ENCODE results near the gene UBTD1. TPM values are rescaled to one million over a fixed set of nuclear protein-coding genes. Genes with fewer than 3 reads are reported as not detected.

UBTD1 gene, protein sequence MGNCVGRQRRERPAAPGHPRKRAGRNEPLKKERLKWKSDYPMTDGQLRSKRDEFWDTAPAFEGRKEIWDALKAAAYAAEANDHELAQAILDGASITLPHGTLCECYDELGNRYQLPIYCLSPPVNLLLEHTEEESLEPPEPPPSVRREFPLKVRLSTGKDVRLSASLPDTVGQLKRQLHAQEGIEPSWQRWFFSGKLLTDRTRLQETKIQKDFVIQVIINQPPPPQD
- 10 to 100 TPM in 1 of 4 donors, 1 to 10 TPM in 2, under 1 TPM in 1; 0.29 to 25.9 (median 6.7) TPM for total RNA-seq

GRCh38 chr10:97498841-97499560, at the start of gene UBTD1:
TSS of gene UBTD1 (plus strand) at chr10:97498924. CDS start at chr10:97499204, 280 bp downstream.
- H3K27ac ChIP-seq = peak within 1 kb of the TSS; percentile 81 to 94
- no peaks in the 10 kb centered on the region for H3K27me3 ChIP-seq
- intact Hi-C loops (cut with DNase I; ENCODE audit: low total_unique reads) = loop anchor here (10.0 kb wide), 1 partner anchor 46 kb away; no protein-coding TSS in a partner anchor
- TF ChIP-seq POLR2A (IDR thresholded peaks at IDR 0.05) = peak; percentile 33 to 39
- peak; percentile 5 to 26 (median 23) for TF ChIP-seq CTCF (IDR thresholded peaks at IDR 0.05)
- H3K4me3 ChIP-seq = peak within 1 kb of the TSS; percentile 81 to 99
- no peaks in the 10 kb centered on the region for H3K9me3 ChIP-seq
- peaks cover 7 to 12% of the 10 kb centered on the region in 2 donors for H3K4me1 ChIP-seq
- peak in 1 of 2 donors; percentile 63 for DNase-seq
- no peaks in the 10 kb centered on the region for H3K36me3 ChIP-seq

- no peaks in the 10 kb centered on the region for H3K4me1 ChIP-seq
- no peaks in the 10 kb centered on the region for H3K9me3 ChIP-seq
- H3K27ac ChIP-seq = no peak overlapping the region
- no peaks in the 10 kb centered on the region for H3K27me3 ChIP-seq
- TF ChIP-seq CTCF (IDR thresholded peaks at IDR 0.05) = no peak
- no peak for TF ChIP-seq POLR2A (IDR thresholded peaks at IDR 0.05)
- H3K36me3 ChIP-seq = no peaks in the 10 kb centered on the region
- no peak for DNase-seq
- intact Hi-C loops (cut with DNase I; ENCODE audit: low total_unique reads) = no loop called here
- H3K4me3 ChIP-seq = no peak overlapping the region
Observed at GRCh38 chr10:97450828-97451227, 47.9 kb upstream of the UBTD1 start.

DNA sequence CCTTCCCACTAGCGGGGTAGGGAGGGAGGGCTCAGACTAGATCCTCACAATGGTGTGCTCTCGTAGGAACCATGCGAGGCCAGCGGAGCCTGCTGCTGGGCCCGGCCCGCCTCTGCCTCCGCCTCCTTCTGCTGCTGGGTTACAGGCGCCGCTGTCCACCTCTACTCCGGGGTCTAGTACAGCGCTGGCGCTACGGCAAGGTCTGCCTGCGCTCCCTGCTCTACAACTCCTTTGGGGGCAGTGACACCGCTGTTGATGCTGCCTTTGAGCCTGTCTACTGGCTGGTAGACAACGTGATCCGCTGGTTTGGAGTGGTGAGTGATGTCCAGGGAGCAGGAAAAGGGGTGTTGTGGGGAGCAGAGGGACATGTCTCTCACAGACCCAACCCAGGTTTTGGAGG, 47.1 kb upstream of the UBTD1 start:
- no peak for DNase-seq
- intact Hi-C loops (cut with DNase I; ENCODE audit: low total_unique reads) = no loop called here
- no peak overlapping the region for H3K27ac ChIP-seq

DNA sequence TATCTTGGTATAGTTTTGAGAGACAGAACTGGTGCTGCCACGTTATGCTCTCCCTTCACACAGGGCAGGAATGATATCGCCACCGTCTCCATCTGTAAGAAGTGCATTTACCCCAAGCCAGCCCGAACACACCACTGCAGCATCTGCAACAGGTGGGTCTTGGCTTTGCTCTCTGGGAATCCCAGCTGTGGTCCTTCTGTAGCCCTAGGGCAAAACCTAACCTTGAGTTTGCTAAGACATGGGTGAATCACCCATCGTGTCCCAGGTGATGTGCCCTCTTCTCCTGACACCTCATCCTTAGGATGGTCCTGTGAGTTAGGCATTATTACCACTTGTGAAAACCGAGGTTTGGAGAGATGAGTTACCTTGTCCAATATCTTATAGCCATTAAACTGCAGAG, 46.4 kb upstream of the UBTD1 start:
- DNase-seq = no peak
- no peaks in the 10 kb centered on the region for H3K9me3 ChIP-seq
- no peak overlapping the region for H3K4me3 ChIP-seq
- H3K27ac ChIP-seq = no peak overlapping the region
- H3K27me3 ChIP-seq = no peaks in the 10 kb centered on the region
- H3K4me1 ChIP-seq = no peaks in the 10 kb centered on the region
- intact Hi-C loops (cut with DNase I; ENCODE audit: low total_unique reads) = no loop called here
- TF ChIP-seq POLR2A (IDR thresholded peaks at IDR 0.05) (no peak), CTCF (IDR thresholded peaks at IDR 0.05) (no peak)
- H3K36me3 ChIP-seq = no peaks in the 10 kb centered on the region

More for the DNA sequence above, 47.1 kb upstream of the UBTD1 start:
- TF ChIP-seq CTCF (IDR thresholded peaks at IDR 0.05) (no peak), POLR2A (IDR thresholded peaks at IDR 0.05) (no peak)
- Histone ChIP-seq H3K4me3 (no peak overlapping the region), H3K36me3 (no peaks in the 10 kb centered on the region), H3K9me3 (no peaks in the 10 kb centered on the region), H3K4me1 (no peaks in the 10 kb centered on the region), H3K27me3 (no peaks in the 10 kb centered on the region)
